OCI-LY1 (cell line): ENCODE measurements around the gene TMEM45A.

Experiments used
- H2AFZ ChIP-seq: fragments of 200-600 bp; sonication (generic), shearing (Covaris generic); 2 replicates; pipeline ENCODE4 v1.6.0; 2014; ENCODE audit warnings: antibody characterized with exemption, mild to moderate bottlenecking, low read length
- H3F3A ChIP-seq: fragments of 200-600 bp; sonication (generic), shearing (Covaris generic); 2 replicates; pipeline ENCODE4 v1.6.0; 2014; ENCODE audit warnings: mild to moderate bottlenecking, antibody characterized with exemption, low read length, moderate library complexity; ENCODE audit not compliant: insufficient read depth
- H3K27ac ChIP-seq: fragments of 200-600 bp; sonication (generic); 2 replicates; pipeline ENCODE4 v1.5.1; 2014; ENCODE audit warnings: low read length, mixed run types, mild to moderate bottlenecking, low read depth; ENCODE audit not compliant: poor library complexity, severe bottlenecking
- H3K27me3 ChIP-seq: fragments of 200-600 bp; sonication (generic); 2 replicates; pipeline ENCODE4 v1.6.0; 2014; ENCODE audit warnings: antibody characterized with exemption, mild to moderate bottlenecking, low read length, moderate library complexity; ENCODE audit not compliant: insufficient read depth
- H3K36me3 ChIP-seq: fragments of 200-600 bp; sonication (generic); 2 replicates; pipeline ENCODE4 v1.6.1; 2014; ENCODE audit warnings: mild to moderate bottlenecking, antibody characterized with exemption, low read length, moderate library complexity, mixed read lengths; ENCODE audit not compliant: insufficient read depth
- H3K4me1 ChIP-seq: fragments of 200-600 bp; sonication (generic); 2 replicates; pipeline ENCODE4 v1.5.1; 2014; ENCODE audit warnings: mild to moderate bottlenecking, low read length, moderate library complexity; ENCODE audit not compliant: insufficient read depth, severe bottlenecking
- H3K4me2 ChIP-seq: fragments of 200-600 bp; sonication (generic), shearing (Covaris generic); 2 replicates; pipeline ENCODE4 v1.6.1; 2014; ENCODE audit warnings: low read length
- H3K4me3 ChIP-seq: fragments of 200-600 bp; sonication (generic); 2 replicates; pipeline ENCODE4 v1.5.1; 2014; ENCODE audit warnings: low read length, low read depth, mild to moderate bottlenecking, mixed read lengths; ENCODE audit not compliant: poor library complexity, severe bottlenecking
- H3K79me2 ChIP-seq: fragments of 200-600 bp; shearing (Covaris generic); 2 replicates; pipeline ENCODE4 v1.6.1; 2016; ENCODE audit warnings: mixed run types, low read length, mixed read lengths; ENCODE audit not compliant: insufficient read depth
- H3K9ac ChIP-seq: fragments of 200-600 bp; sonication (generic), shearing (Covaris generic); 2 replicates; pipeline ENCODE4 v1.6.1; 2014; ENCODE audit warnings: mild to moderate bottlenecking, low read length, mixed read lengths
- H3K9me2 ChIP-seq: fragments of 200-600 bp; sonication (generic), shearing (Covaris generic); 2 replicates; pipeline ENCODE4 v1.6.1; 2014; ENCODE audit warnings: low read depth, mild to moderate bottlenecking, low read length, mixed read lengths
- H3K9me3 ChIP-seq: fragments of 200-600 bp; shearing (Covaris generic); 2 replicates; pipeline ENCODE4 v1.6.1; 2014; ENCODE audit warnings: low read length, mixed read lengths
- H4K20me1 ChIP-seq: fragments of 200-600 bp; sonication (generic), shearing (Covaris generic); 2 replicates; pipeline ENCODE4 v1.6.0; 2016; ENCODE audit warnings: mild to moderate bottlenecking, low read length; ENCODE audit not compliant: insufficient read depth
- CTCF ChIP-seq: fragments of 200-600 bp; sonication (generic), shearing (Covaris generic); IDR thresholded peaks from 2 replicates; pipeline ENCODE4 v1.5.1; 2017; ENCODE audit warnings: mild to moderate bottlenecking, antibody characterized with exemption, low read length, moderate library complexity, mixed read lengths
- EZH2 ChIP-seq: fragments of 200-600 bp; sonication (generic), shearing (Covaris generic); IDR thresholded peaks from 2 replicates; pipeline ENCODE4 v1.8.0; 2017; ENCODE audit warnings: borderline replicate concordance, mixed run types, mild to moderate bottlenecking, antibody characterized with exemption, low read length, moderate library complexity, mixed read lengths

TMEM45A gene

GRCh38 chr3:100570811-100571210 lies 78.4 kb downstream of the TMEM45A start:
- H3K4me2 ChIP-seq, result no peak overlapping the region
- H4K20me1 ChIP-seq, result no peaks in the 10 kb centered on the region
- H3K4me1 ChIP-seq, result no peaks in the 10 kb centered on the region
- no peaks in the 10 kb centered on the region for H3K9me2 ChIP-seq
- H3K9me3 ChIP-seq, result no peaks in the 10 kb centered on the region
- no peak overlapping the region for H3K4me3 ChIP-seq
- no peak overlapping the region for H3K27ac ChIP-seq
- no peaks in the 10 kb centered on the region for H3K36me3 ChIP-seq
- H3K79me2 ChIP-seq, result no peaks in the 10 kb centered on the region
- no peak overlapping the region for H3K9ac ChIP-seq
- H2AFZ ChIP-seq, result no peak overlapping the region
- TF ChIP-seq EZH2 (no peak), CTCF (no peak)
- H3F3A ChIP-seq, result no peaks in the 10 kb centered on the region
- no peaks in the 10 kb centered on the region for H3K27me3 ChIP-seq

GRCh38 chr3:100574536-100574935 lies 82.1 kb downstream of the TMEM45A start:
- H3K79me2 ChIP-seq, result no peaks in the 10 kb centered on the region

GRCh38 chr3:100575704-100576103 lies 83.3 kb downstream of the TMEM45A start:
- Histone ChIP-seq H3K36me3 (no peaks in the 10 kb centered on the region), H3K27me3 (no peaks in the 10 kb centered on the region), H3K79me2 (no peaks in the 10 kb centered on the region), H3K4me3 (no peak overlapping the region), H3K9me3 (no peaks in the 10 kb centered on the region), H3F3A (no peaks in the 10 kb centered on the region), H3K9me2 (no peaks in the 10 kb centered on the region), H3K9ac (no peak overlapping the region), H3K27ac (no peak overlapping the region), H3K4me2 (no peak overlapping the region), H4K20me1 (no peaks in the 10 kb centered on the region), H3K4me1 (no peaks in the 10 kb centered on the region), H2AFZ (no peak overlapping the region)
- no peak for TF ChIP-seq EZH2
- TF ChIP-seq CTCF, result no peak

More at GRCh38 chr3:100574536-100574935, 82.1 kb downstream of the TMEM45A start:
- Histone ChIP-seq H3K9ac (no peak overlapping the region), H3K9me2 (no peaks in the 10 kb centered on the region), H3K27ac (no peak overlapping the region), H3K4me2 (no peak overlapping the region), H3K27me3 (no peaks in the 10 kb centered on the region), H3F3A (no peaks in the 10 kb centered on the region), H3K4me1 (no peaks in the 10 kb centered on the region), H4K20me1 (no peaks in the 10 kb centered on the region), H3K4me3 (no peak overlapping the region), H3K36me3 (no peaks in the 10 kb centered on the region), H2AFZ (no peak overlapping the region), H3K9me3 (no peaks in the 10 kb centered on the region)
- no peak for TF ChIP-seq CTCF
